ENCODE data around the gene KIR3DL3. TPM values are rescaled to one million over a fixed set of nuclear protein-coding genes. Genes with fewer than 3 reads are reported as not detected.

The KIR3DL3 gene
- total and polyA plus RNA-seq, 2 experiments from 2014 or later, result not detected

GRCh38 chr19:54691582-54692297, 32.5 kb upstream of the KIR3DL3 start:
- ATAC-seq, result no peak
- H3K4me1 Mint-ChIP-seq, result no peaks in the 10 kb centered on the region
- Histone ChIP-seq H3K4me3 (no peak overlapping the region), H3K27ac (ENCODE audit: low read depth) (no peak overlapping the region), H3K4me2 (no peak overlapping the region), H2AFZ (no peak overlapping the region), H3K79me2 (replicated peaks; ENCODE audit: insufficient read depth) (no peaks in the 10 kb centered on the region), H4K20me1 (replicated peaks; ENCODE audit: insufficient read depth) (no peaks in the 10 kb centered on the region), H3K36me3 (ENCODE audit: insufficient read depth) (no peaks in the 10 kb centered on the region; the same call in 1 of the 2 replicates), H3K4me1 (ENCODE audit: insufficient read depth) (no peaks in the 10 kb centered on the region), H3K27me3 (ENCODE audit: insufficient read depth) (no peaks in the 10 kb centered on the region), H3K9me2 (ENCODE audit: insufficient read depth) (no peaks in the 10 kb centered on the region), H3F3A (replicated peaks; ENCODE audit: low read depth) (no peaks in the 10 kb centered on the region)
- H3K27me3 Mint-ChIP-seq (ENCODE audit: insufficient read depth, low read depth, poor library complexity), result no peaks in the 10 kb centered on the region
- H3K27ac Mint-ChIP-seq, result no peak overlapping the region
- no peak overlapping the region for H3K4me3 Mint-ChIP-seq
- H3K9me3 Mint-ChIP-seq, result peaks cover 90% of the 10 kb centered on the region
- H3K36me3 Mint-ChIP-seq (ENCODE audit: low read depth), result peaks cover 18% of the 10 kb centered on the region
- no peak for TF ChIP-seq ZNF331 (CRISPR knock-in tag; IDR thresholded peaks at IDR 0.05; ENCODE audit: low read depth)
- no peak for TF ChIP-seq CREB1 (CRISPR knock-in tag; IDR thresholded peaks at IDR 0.05; ENCODE audit: low read depth)
- TF ChIP-seq EZH2phosphoT487 (IDR thresholded peaks at IDR 0.05; ENCODE audit: unreplicated experiment), result no peak
- TF ChIP-seq NANOG (IDR thresholded peaks at IDR 0.05; ENCODE audit: borderline replicate concordance), result no peak
- TF ChIP-seq REST (IDR thresholded peaks at IDR 0.05; ENCODE audit: unreplicated experiment), result no peak
- TF ChIP-seq STAT1 (IDR thresholded peaks at IDR 0.05; ENCODE audit: unreplicated experiment), result no peak
- no peak for TF ChIP-seq ZNF114 (CRISPR knock-in tag; IDR thresholded peaks at IDR 0.05)
- TF ChIP-seq ZNF462 (CRISPR knock-in tag; IDR thresholded peaks at IDR 0.05), result no peak
- TF ChIP-seq, protein P1, sequence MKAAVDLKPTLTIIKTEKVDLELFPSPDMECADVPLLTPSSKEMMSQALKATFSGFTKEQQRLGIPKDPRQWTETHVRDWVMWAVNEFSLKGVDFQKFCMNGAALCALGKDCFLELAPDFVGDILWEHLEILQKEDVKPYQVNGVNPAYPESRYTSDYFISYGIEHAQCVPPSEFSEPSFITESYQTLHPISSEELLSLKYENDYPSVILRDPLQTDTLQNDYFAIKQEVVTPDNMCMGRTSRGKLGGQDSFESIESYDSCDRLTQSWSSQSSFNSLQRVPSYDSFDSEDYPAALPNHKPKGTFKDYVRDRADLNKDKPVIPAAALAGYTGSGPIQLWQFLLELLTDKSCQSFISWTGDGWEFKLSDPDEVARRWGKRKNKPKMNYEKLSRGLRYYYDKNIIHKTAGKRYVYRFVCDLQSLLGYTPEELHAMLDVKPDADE (IDR thresholded peaks at IDR 0.05), result no peak
- no peak for TF ChIP-seq CTCF (conservative IDR thresholded peaks at IDR 0.05; ENCODE audit: low read depth in 2 of 2)
- no peak for TF ChIP-seq JUNB (IDR thresholded peaks at IDR 0.05; ENCODE audit: unreplicated experiment)
- TF ChIP-seq EZH2 (IDR thresholded peaks at IDR 0.05; ENCODE audit: low read depth, unreplicated experiment), result no peak
- TF ChIP-seq POLR2AphosphoS5 (IDR thresholded peaks at IDR 0.05; ENCODE audit: low read depth), result no peak
- DNase-seq (ENCODE audit: low spot score), result no peak

Measured in GM23338 (cell line).